ENCODE data around the gene BICC1. TPM values are rescaled to one million over a fixed set of nuclear protein-coding genes. Genes with fewer than 3 reads are reported as not detected.

The BICC1 gene
- total RNA-seq, 4 donors from 2014 or later: 9.3 to 20.8 (median 12.5) TPM

DNA sequence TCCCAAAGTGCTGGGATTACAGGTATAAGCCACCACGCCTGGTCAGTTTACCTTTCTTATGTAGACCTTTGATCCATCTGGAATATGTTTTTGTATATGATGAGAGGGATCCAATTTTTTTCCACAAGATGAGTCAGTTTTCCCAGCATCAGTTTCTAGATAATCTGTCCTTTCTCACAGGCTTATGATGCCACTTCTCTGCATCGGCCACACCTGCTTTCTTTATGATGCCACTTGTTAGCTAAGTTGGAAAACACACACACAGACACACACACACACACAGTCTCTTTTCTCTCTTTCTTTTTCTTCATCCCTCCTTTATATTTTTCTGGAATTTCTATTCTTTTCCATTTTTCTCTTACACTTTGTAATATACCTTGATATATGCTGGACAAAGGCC, 240.8 kb downstream of the BICC1 start:
- Histone ChIP-seq H3K4me3 (replicated peaks in 1 of 3) (no peak overlapping the region), H3K36me3 (no peaks in the 10 kb centered on the region), H3K27me3 (no peaks in the 10 kb centered on the region), H3K4me1 (no peaks in the 10 kb centered on the region), H3K9me3 (no peaks in the 10 kb centered on the region), H3K27ac (no peak overlapping the region)
- 94% methylated on average over 2 of the region's 2 CpGs for WGBS, 2 donors
- intact Hi-C loops (cut with DNase I): no loop called here
- TF ChIP-seq, protein P1, sequence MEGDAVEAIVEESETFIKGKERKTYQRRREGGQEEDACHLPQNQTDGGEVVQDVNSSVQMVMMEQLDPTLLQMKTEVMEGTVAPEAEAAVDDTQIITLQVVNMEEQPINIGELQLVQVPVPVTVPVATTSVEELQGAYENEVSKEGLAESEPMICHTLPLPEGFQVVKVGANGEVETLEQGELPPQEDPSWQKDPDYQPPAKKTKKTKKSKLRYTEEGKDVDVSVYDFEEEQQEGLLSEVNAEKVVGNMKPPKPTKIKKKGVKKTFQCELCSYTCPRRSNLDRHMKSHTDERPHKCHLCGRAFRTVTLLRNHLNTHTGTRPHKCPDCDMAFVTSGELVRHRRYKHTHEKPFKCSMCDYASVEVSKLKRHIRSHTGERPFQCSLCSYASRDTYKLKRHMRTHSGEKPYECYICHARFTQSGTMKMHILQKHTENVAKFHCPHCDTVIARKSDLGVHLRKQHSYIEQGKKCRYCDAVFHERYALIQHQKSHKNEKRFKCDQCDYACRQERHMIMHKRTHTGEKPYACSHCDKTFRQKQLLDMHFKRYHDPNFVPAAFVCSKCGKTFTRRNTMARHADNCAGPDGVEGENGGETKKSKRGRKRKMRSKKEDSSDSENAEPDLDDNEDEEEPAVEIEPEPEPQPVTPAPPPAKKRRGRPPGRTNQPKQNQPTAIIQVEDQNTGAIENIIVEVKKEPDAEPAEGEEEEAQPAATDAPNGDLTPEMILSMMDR (IDR thresholded peaks at IDR 0.05): no peak
- TF ChIP-seq POLR2A (IDR thresholded peaks at IDR 0.05): no peak
- no peak for DNase-seq

DNA sequence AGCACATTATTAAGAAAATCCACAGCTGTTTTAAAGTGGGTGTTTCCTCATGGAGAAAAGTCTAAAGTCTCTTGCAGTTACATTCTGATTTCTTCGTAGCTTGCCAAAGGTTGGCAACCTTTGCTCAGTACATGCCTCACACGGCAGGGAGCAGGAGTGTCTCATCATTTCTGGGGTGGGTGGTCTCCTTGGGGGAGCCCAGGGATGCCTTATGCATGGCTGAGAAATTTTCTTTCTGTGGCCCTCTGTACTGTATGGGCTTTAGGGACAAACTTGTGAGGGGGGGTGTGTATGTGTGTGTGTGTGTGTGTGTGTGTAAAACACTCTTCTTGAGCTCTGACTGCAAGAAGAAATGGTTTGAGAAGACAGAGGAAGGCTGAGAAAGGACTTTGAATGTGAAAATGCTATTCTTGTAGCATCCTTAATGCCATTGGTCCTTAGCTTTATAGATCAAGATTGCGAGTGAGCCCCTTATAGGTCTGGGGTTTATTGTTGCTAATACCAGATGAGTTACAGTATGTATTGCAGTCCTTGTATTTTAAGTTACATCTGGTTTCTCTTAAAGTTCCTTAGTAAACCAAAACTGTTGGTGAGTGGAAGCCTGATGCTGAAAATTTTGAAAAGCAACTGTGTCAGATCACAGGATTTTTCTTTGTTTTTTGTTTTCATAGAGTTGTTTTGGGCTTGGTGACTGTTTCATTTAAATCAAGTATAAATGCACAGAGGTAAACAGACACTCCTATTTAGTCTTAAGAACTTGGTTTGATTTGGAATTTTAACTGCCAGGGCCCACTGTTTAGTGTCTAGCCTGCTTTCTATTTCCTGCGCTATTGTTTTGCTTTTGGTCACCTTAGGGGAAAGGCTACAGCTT, 242.0 kb downstream of the BICC1 start:
- no peaks in the 10 kb centered on the region for H3K4me1 ChIP-seq
- no peaks in the 10 kb centered on the region for H3K9me3 ChIP-seq
- no peak overlapping the region for H3K4me3 ChIP-seq (replicated peaks in 1 of 3)
- H3K27me3 ChIP-seq: no peaks in the 10 kb centered on the region
- no peaks in the 10 kb centered on the region for H3K36me3 ChIP-seq
- no peak for DNase-seq
- peak overlapping the region in 1 of 3 donors; percentile 8 for H3K27ac ChIP-seq
- intact Hi-C loops (cut with DNase I): no loop called here
- no peak for TF ChIP-seq POLR2A (IDR thresholded peaks at IDR 0.05)
- TF ChIP-seq, protein P1 (IDR thresholded peaks at IDR 0.05): no peak
- WGBS, 2 donors: 78 to 82% methylated on average over 4 of the region's 4 CpGs

DNA sequence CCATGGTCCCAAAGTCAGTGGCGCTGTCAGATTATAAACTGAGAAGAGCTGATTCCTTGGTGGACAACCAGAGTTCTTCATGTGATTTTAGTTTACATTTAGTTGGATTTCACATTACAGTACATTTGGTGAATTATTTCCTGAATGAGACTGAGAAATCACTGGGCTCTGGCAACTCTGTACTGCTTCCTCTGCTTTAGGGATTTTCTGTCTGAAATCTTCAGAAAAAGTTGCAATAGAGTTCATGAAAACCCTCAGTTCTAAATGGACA, 242.6 kb downstream of the BICC1 start:
- H3K4me3 ChIP-seq (replicated peaks in 1 of 3): no peak overlapping the region

DNA sequence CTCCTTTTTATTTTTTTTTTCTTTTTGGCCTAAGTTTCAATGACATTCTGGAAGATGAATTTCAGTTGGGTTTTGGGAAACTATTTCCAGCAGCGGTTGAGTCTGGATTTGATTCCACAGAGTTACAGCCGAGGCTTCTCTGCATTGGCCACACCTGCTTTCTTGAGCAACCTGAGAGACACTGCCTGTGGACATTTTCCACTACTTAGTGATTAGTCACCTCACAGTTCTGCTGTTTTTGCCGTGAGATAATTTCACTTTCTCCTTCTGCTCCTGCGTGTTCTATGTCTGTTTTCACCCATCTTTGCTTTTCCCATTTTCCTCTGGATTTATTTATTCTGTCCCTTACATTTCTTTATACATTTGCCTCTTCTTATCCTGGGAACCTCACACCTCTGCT, 243.0 kb downstream of the BICC1 start:
- no peaks in the 10 kb centered on the region for H3K27me3 ChIP-seq
- intact Hi-C loops (cut with DNase I): no loop called here
- H3K27ac ChIP-seq: peak overlapping the region in 1 of 3 donors; percentile 8
- H3K4me1 ChIP-seq: no peaks in the 10 kb centered on the region
- 65 to 80% methylated on average over 4 of the region's 4 CpGs for WGBS, 2 donors
- DNase-seq: no peak
- H3K9me3 ChIP-seq: no peaks in the 10 kb centered on the region
- H3K4me3 ChIP-seq (replicated peaks in 1 of 3): no peak overlapping the region
- TF ChIP-seq, protein P1 (IDR thresholded peaks at IDR 0.05): no peak
- TF ChIP-seq POLR2A (IDR thresholded peaks at IDR 0.05): no peak
- no peaks in the 10 kb centered on the region for H3K36me3 ChIP-seq

More for the DNA sequence above, 242.6 kb downstream of the BICC1 start:
- intact Hi-C loops (cut with DNase I): no loop called here
- no peaks in the 10 kb centered on the region for H3K36me3 ChIP-seq
- no peaks in the 10 kb centered on the region for H3K27me3 ChIP-seq
- DNase-seq: no peak
- no peaks in the 10 kb centered on the region for H3K4me1 ChIP-seq
- no peaks in the 10 kb centered on the region for H3K9me3 ChIP-seq
- H3K27ac ChIP-seq: peak overlapping the region in 1 of 3 donors; percentile 8
- TF ChIP-seq, protein P1 (IDR thresholded peaks at IDR 0.05): no peak
- no peak for TF ChIP-seq POLR2A (IDR thresholded peaks at IDR 0.05)
- 73 to 92% methylated on average over 1 of the region's 1 CpG for WGBS, 2 donors

DNA sequence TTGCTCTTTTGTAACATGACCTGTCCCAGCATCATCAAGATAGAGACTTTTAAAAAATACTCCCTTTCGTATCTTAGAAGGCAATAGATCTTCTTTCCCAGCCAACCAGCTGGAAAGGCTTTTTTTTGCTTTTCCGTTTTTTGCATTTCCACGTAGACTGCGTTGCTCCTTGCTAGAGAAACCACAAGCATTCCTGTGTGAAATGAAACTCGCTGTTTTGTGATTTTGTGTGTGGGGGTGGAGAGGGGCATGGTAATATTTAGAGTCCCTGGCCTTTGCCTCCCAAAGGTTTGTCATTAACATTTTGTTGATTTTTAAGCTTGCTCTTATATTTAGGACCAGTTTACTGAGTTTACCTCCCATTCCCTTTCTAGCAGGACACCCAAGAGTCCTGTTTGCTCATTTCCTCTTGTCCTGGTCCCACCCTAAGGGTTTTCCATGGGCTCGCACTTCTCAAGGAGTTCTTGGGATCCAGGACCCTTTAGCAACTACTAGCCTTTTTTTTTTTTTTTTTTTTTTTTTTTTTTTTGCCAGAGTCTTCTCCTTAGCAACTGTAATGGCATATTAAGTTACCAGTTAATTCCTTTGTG, 243.6 kb downstream of the BICC1 start:
- Histone ChIP-seq H3K4me3 (replicated peaks in 1 of 3) (no peak overlapping the region), H3K27me3 (no peaks in the 10 kb centered on the region), H3K27ac (no peak overlapping the region), H3K36me3 (no peaks in the 10 kb centered on the region), H3K9me3 (no peaks in the 10 kb centered on the region), H3K4me1 (no peaks in the 10 kb centered on the region)
- TF ChIP-seq, protein P1 (IDR thresholded peaks at IDR 0.05): no peak
- TF ChIP-seq POLR2A (IDR thresholded peaks at IDR 0.05): no peak
- no peak for DNase-seq
- intact Hi-C loops (cut with DNase I): no loop called here
- WGBS, 2 donors: 68 to 80% methylated on average over 6 of the region's 6 CpGs

Measured in thyroid gland (tissue), 4 donors.